Chondrocyte (in vitro differentiated cells): Measurements from ENCODE around the gene SUPT20H. TPM values are rescaled to one million over a fixed set of nuclear protein-coding genes. Genes with fewer than 3 reads are reported as not detected.

Experiments
- DNase-seq: peaks from one replicate; pipeline ENCODE4 v3.0.0; 2021; ENCODE audit warnings: mixed read lengths, low spot score
- H3K27ac Mint-ChIP-seq: one replicate; pipeline ENCODE4 v1.8.0; 2021; ENCODE audit warnings: mild to moderate bottlenecking, moderate library complexity, mixed read lengths; ENCODE audit not compliant: unreplicated experiment
- H3K27me3 Mint-ChIP-seq: 2 replicates; pipeline ENCODE4 v1.8.0; 2021; ENCODE audit warnings: low read depth, mixed read lengths
- H3K36me3 Mint-ChIP-seq: 2 replicates; pipeline ENCODE4 v1.8.0; 2021; ENCODE audit warnings: low read depth, mixed read lengths
- H3K4me1 Mint-ChIP-seq: 2 replicates; pipeline ENCODE4 v1.8.0; 2021; ENCODE audit warnings: low read depth, mild to moderate bottlenecking, mixed read lengths
- H3K4me3 Mint-ChIP-seq: one replicate; pipeline ENCODE4 v1.8.0; 2021; ENCODE audit warnings: mild to moderate bottlenecking, moderate library complexity, mixed read lengths; ENCODE audit not compliant: unreplicated experiment
- H3K9me3 Mint-ChIP-seq: 2 replicates; pipeline ENCODE4 v1.8.0; 2021; ENCODE audit warnings: low read depth, mixed read lengths
- CTCF ChIP-seq: fragments of 200-600 bp; sonication (generic); IDR thresholded peaks from 2 replicates; pipeline ENCODE4 v1.5.0; 2021; ENCODE audit warnings: antibody characterized with exemption, mild to moderate bottlenecking, moderate library complexity
- total RNA-seq: library from RNA; stranded (reverse); gene quantifications from 3 replicates; pipeline ENCODE4 v1.2.1, GENCODE V29; 2021

SUPT20H gene
- total RNA-seq, 1 donor from 2014 or later: 51.2 TPM

GRCh38 chr13:36973009-36973408 lies 86.5 kb downstream of the SUPT20H start:
- Mint-ChIP-seq H3K4me1 (no peaks in the 10 kb centered on the region), H3K27me3 (no peaks in the 10 kb centered on the region), H3K36me3 (peaks cover 35% of the 10 kb centered on the region), H3K9me3 (peaks cover 15% of the 10 kb centered on the region), H3K4me3 (no peak overlapping the region), H3K27ac (no peak overlapping the region)
- no peak for TF ChIP-seq CTCF
- no peak for DNase-seq

DNA sequence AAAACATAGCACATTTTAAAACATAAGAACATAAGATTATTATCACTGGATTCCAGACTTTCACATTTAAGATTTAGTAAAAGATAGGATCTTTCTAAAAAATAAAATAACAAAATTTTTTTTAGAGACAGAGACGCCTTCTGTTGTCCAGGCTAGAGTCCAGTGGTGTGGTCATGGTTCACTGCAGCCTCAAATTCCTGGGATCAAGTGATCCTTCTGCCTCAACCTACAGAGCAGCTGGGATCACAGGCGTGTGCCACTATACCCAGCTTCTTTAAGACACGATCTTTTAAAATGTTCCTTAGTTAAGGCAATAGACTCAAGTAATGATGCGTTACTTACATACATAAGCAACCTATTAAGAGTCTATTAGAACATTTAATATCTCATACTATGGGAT lies 93.1 kb downstream of the SUPT20H start:
- Mint-ChIP-seq H3K4me1 (peaks cover 9% of the 10 kb centered on the region), H3K27me3 (no peaks in the 10 kb centered on the region), H3K4me3 (no peak overlapping the region), H3K27ac (no peak overlapping the region), H3K9me3 (no peaks in the 10 kb centered on the region), H3K36me3 (peaks cover 33% of the 10 kb centered on the region)
- no peak for DNase-seq
- no peak for TF ChIP-seq CTCF

DNA sequence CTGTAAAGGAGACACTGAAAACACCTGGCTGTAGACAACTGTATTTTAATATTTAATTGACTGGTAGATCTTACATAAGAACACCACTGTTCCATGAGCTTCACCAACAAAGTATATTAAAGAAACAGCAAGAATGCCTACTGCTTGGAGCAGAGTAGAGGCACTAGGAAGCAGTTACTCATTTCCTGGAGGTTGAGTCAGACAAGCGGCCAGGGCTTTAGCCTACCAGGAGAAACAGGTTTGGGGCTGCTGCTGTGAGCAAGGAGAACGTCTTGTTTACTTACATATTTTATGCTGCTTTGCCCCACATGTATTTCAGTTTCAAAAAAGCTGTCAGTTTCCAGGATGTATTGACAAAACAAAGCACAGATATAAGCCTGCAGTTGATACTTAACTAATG lies 93.7 kb downstream of the SUPT20H start:
- no peaks in the 10 kb centered on the region for H3K9me3 Mint-ChIP-seq

DNA sequence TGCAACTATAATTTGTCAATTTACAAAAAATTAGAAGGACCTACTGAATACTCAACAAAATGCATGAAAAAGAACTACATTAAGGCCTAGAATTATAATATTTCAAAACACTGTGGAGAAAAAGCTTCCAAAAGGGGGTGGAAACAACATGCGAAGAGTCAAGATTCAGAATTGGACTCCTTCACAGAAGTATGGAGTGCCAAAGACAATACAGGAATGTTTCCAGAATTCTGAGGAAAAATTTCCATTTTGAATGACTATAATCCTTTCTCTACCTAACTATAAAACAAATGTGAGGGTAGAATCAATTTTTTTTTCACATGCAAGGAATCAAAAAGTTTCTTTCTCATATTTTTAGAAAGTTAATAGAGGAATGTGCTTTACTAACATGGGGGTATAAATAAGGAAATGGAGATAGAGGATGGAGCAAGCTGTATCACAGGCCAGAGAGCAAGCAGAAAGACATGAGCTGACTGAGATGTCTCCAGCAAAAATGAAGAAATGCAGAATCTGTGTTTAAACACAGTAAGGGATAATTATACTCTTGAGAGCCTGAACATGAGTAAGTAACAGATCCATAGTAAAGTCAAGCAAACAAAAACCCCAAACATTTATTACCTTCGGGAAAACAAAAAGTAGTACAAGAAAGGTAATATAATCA lies 99.9 kb downstream of the SUPT20H start:
- H3K27me3 Mint-ChIP-seq: no peaks in the 10 kb centered on the region
- peaks cover 9% of the 10 kb centered on the region for H3K4me1 Mint-ChIP-seq
- H3K27ac Mint-ChIP-seq: peak overlapping the region; percentile 19
- no peak for TF ChIP-seq CTCF
- H3K4me3 Mint-ChIP-seq: no peak overlapping the region
- no peaks in the 10 kb centered on the region for H3K9me3 Mint-ChIP-seq
- DNase-seq: no peak
- H3K36me3 Mint-ChIP-seq: peaks cover 21% of the 10 kb centered on the region

More for the DNA sequence above, 93.7 kb downstream of the SUPT20H start:
- DNase-seq: no peak
- TF ChIP-seq CTCF: no peak
- Mint-ChIP-seq H3K27ac (peak overlapping the region; percentile 75), H3K27me3 (no peaks in the 10 kb centered on the region), H3K4me1 (peaks cover 9% of the 10 kb centered on the region), H3K4me3 (no peak overlapping the region), H3K36me3 (peaks cover 34% of the 10 kb centered on the region)

Other genes starting within 250 kb of the SUPT20H start
- gene RFXAP, start 240.5 kb downstream of the SUPT20H start, total RNA-seq: 5.0 to 5.3 TPM (median 5.1 TPM) in 3 replicates
- gene SMAD9, start 139.4 kb downstream of the SUPT20H start, total RNA-seq: 8.4 to 9.5 TPM (median 8.9 TPM) in 3 replicates
- gene ALG5, start 60.3 kb downstream of the SUPT20H start, total RNA-seq: 30.2 to 33.7 TPM (median 32.1 TPM) in 3 replicates
- gene EXOSC8, start 58.9 kb downstream of the SUPT20H start, total RNA-seq: 29.7 to 34.8 TPM (median 31.2 TPM) in 3 replicates
- gene CSNK1A1L, start 46.0 kb upstream of the SUPT20H start, total RNA-seq: not detected in 3 replicates